Epithelial cell of prostate (primary cell): Measurements from ENCODE around the gene ASXL2.

ENCODE experiments used
- DNase-seq: peaks from one replicate; pipeline ENCODE4 v3.0.0-alpha.2; 2011; ENCODE audit warnings: low read depth, low spot score
- H3K27ac ChIP-seq: fragments of 450-650 bp; 2 replicates; pipeline ENCODE4 v1.5.1; 2017; ENCODE audit warnings: mild to moderate bottlenecking

The ASXL2 gene

GRCh38 chr2:25701801-25702200 lies 176.5 kb downstream of the ASXL2 start:
- H3K27ac ChIP-seq: no peak overlapping the region
- DNase-seq: no peak

DNA sequence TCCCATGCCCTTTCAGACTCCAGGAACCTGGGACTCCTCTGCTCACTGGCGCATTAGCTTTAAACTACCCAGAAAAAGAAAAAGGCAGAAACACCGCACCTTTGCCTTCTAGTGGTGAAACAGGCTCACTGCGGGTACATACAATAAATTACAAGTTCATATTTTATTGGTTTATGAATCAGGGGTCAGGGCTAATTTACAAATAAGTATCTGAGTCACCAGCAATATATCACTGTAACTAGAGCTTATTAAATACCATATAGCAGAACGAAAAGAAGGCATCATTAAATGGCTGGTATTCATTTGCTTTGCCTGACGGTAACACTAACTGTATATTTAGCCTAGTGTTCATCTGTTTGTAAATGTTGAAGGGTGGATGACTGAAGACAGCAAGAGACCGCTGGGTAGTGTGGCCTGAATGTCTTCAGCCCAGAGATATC lies 178.0 kb downstream of the ASXL2 start:
- no peak overlapping the region for H3K27ac ChIP-seq
- DNase-seq: peak; percentile 65

- DNase-seq: no peak
- no peak overlapping the region for H3K27ac ChIP-seq
Measured at GRCh38 chr2:25699216-25699615, 179.1 kb downstream of the ASXL2 start.

DNA sequence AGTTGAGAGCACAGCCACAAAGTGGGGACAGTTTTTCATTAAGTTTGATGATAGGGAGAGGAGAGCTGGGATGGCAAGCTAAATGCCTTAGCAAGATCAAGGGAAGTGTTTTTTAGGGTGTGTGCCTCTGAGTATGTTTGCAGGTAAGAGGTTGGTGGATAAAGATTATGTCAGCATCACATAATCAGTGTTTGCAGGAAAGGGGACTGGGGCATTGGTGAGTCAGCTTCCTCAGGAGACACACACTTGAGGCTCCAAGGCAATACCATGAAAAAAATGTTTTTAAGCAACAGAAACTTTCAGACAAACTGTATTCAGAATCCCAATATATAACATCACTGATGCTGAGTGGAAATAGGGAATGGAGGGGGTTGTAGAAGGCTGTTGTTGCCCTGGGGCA lies 179.5 kb downstream of the ASXL2 start:
- DNase-seq: peak; percentile 37
- no peak overlapping the region for H3K27ac ChIP-seq

- no peak for DNase-seq
- H3K27ac ChIP-seq: no peak overlapping the region
Measured at GRCh38 chr2:25697559-25698341, 180.5 kb downstream of the ASXL2 start.

GRCh38 chr2:25692737-25693445 lies 185.4 kb downstream of the ASXL2 start:
- no peak for DNase-seq
- H3K27ac ChIP-seq: no peak overlapping the region

DNA sequence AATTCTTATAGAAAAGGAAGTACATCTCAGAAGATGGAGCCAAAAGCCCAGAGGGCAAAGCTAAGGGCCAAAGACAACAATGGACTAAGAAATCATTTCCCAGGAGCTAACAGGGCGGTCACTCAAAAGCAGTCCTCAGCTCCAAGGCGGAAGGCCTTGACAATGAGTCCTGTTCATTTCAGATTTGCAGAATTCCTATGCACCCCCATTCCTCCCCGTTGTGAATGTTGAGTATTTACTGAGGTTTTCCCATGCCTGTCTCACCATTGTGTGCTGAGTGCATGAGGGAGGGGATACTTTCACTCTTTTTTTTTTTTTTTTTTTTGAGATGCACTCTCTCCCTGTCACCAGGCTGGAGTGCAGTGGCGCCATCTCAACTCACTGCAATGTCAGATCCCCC lies 186.1 kb downstream of the ASXL2 start:
- DNase-seq: no peak
- H3K27ac ChIP-seq: no peak overlapping the region

- no peak for DNase-seq
Measured at GRCh38 chr2:25690058-25690457, 188.2 kb downstream of the ASXL2 start.

DNA sequence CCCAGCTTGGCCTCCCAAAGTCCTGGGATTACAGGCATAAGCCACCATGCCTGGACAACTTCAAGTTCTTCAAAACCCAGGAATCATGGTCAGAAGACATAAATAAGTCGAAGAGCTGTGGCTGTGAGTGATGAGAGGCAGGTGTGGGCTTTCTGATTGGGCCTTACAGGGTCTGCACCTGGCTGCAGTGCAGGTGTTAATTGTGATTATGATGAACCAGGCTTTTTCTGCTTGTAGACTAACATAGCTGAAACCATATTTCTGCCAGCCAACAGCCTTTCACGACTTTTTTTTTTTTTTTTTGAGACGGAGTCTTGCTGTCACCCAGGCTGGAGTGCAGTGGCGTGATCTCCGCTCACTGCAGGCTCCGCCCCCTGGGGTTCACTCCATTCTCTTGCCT lies 190.1 kb downstream of the ASXL2 start:
- H3K27ac ChIP-seq: no peak overlapping the region
- DNase-seq: no peak

More at GRCh38 chr2:25690058-25690457, 188.2 kb downstream of the ASXL2 start:
- H3K27ac ChIP-seq: no peak overlapping the region

DNA sequence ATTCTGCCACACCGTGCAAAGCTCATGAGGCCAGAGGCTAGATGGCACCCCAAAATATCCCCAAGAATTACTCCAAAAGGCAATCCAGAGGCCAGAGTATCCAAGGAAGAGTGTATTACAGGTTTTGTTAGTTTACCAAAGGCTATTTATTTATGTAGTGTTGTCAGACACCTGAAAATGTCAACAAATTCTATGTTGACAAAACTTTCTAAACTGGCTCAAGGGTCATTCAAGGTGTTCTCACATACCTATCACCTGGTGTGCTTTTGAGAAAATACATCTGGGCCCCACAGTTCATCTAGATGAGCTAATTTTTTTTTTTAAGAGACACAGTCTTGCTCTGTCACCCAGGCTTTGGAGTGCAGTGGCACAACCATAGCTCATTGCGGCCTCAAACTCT lies 192.5 kb downstream of the ASXL2 start:
- DNase-seq: no peak
- no peak overlapping the region for H3K27ac ChIP-seq

GRCh38 chr2:25684577-25685473 lies 193.5 kb downstream of the ASXL2 start:
- no peak for DNase-seq

More at GRCh38 chr2:25684577-25685473, 193.5 kb downstream of the ASXL2 start:
- H3K27ac ChIP-seq: no peak overlapping the region
